Stimulated activated CD4-positive, alpha-beta T cell treated with anti-CD3 and anti-CD28 coated beads, Interleukin-1b, Interleukin-23, amount 100 ng/mL, for 24 hours (primary cell): ENCODE results near the gene SIRT3.
"Not testable (repeated sequence)": the region's sequence is repeated elsewhere in the genome, so short reads cannot be mapped to it uniquely, and the experiment has no call there.

ENCODE experiments used
- DNase-seq, 4 experiments: peaks; one replicate each; pipeline ENCODE4 v3.0.0-alpha.2; 2020; ENCODE audit warnings: low read depth in 4 of 4, low spot score in 1 of 4

The SIRT3 gene

GRCh38 chr11:204587-205109 is 31.5 kb downstream of the SIRT3 start:
- no peak for DNase-seq

GRCh38 chr11:203945-204586 is 32.1 kb downstream of the SIRT3 start:
- DNase-seq = no peak

DNA sequence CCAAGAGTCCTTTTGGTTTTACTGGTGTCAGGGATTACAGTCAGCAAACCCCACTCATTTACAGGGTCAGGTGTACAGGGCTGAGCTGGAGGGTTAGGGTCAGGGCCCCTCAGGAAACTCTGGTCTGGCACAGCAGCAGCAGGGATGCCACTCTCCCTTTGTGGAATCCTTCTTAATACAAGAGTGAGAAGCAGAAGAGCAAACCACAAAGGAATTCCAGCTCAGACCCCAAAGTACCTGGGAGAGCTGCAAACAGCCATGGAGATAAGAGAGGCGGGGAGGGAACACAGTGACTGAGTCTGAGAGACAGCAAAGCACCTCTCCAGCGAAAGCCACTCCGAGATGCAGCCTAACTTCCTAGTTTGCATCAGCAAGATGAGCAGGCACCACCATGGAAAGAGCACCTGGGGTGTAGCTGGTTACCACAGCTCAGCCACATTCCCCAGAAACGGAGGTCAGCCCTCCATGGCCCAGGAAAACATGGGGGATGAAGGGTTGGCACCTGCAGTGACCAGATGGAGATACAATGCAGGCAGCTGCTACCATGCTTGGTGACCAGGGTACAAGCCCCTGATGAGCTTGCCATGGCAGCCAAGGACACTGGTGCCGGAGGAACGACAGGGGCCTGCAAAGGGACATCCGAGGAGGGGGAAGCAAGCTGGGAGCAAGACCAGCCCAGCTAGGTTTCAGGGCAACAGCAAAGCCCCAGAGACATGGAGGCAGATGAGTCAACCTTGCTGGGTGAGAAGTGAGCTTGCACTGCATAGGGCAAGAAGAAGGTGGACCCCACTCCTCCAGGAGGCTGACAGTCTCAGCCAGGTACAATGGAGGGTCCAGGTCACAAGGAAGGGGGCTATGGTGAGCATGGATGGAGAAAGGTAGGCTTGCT is 32.8 kb downstream of the SIRT3 start:
- no peak for DNase-seq

- no peak for DNase-seq
These were observed 33.7 kb downstream of the SIRT3 start for GRCh38 chr11:202490-202889.

- DNase-seq = no peak
These were observed 34.2 kb downstream of the SIRT3 start for GRCh38 chr11:201966-202365.

GRCh38 chr11:200224-201003 is 35.7 kb downstream of the SIRT3 start:
- DNase-seq = no peak

GRCh38 chr11:199782-200181 is 36.4 kb downstream of the SIRT3 start:
- no peak for DNase-seq

DNA sequence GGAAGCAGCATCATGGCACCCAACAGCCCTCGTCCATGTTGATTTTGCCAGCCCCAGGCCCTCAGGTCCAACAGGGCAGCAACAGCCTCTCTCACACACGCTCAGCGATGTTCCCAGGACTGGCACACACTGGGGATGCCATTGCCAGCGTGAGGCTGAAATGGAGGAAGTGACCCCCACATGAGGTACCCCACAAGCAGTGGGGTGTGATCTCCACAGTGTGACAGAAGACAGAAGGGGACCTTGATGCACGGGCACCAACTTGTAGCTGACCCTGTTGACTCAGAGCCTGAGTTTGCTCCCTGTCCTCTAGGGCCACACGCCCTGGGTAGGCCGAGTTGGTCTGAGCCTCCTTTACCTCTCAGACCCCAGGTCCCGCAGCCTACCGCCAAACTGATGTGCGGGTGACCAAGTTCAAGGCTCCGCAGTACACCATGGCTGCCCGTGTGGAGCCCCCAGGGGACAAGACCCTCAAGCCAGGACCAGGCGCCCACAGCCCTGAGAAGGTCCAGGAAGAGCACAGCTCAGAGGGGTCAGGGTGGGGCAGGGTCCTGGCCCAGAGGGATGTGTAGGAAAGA is 37.0 kb downstream of the SIRT3 start:
- DNase-seq = no peak

DNA sequence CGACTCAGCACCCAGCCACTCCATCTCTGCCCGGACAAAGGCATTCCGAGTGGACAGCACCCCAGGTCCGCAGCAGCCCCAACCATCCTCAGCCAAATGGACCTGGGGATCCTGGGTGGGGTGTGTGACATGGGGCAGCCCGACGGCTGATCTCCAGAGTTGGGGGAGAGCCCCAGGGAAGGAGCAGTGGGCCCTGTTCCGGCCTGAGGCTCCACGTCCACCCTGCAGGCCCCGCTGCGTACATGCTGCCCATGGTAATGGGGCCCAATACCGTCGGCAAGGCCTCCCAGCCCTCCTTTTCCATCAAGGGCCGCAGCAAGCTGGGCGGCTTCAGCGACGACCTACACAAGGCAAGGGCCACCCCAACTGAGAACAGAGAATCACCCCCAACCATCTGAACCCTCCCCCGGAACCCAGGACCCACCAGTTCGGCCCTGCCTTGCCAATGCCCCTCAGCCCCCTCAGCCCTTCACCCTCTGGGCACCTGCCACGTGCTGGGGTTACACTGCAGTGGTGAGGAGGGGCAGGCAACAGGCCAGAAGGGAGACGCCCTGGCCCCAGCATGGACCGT is 37.8 kb downstream of the SIRT3 start:
- DNase-seq = no peak

GRCh38 chr11:197741-198235 is 38.4 kb downstream of the SIRT3 start:
- no peak for DNase-seq

- DNase-seq = no peak
These were observed 39.1 kb downstream of the SIRT3 start for GRCh38 chr11:196786-197731.

GRCh38 chr11:193481-193880 is 42.7 kb downstream of the SIRT3 start:
- not testable (repeated sequence) for DNase-seq

- not testable (repeated sequence) for DNase-seq
These were observed 43.4 kb downstream of the SIRT3 start, which contains the start of gene SCGB1C1 for GRCh38 chr11:192674-193128. SCGB1C1 (plus strand) TSS chr11:193078; CDS start chr11:193100, 22 bp downstream.

DNA sequence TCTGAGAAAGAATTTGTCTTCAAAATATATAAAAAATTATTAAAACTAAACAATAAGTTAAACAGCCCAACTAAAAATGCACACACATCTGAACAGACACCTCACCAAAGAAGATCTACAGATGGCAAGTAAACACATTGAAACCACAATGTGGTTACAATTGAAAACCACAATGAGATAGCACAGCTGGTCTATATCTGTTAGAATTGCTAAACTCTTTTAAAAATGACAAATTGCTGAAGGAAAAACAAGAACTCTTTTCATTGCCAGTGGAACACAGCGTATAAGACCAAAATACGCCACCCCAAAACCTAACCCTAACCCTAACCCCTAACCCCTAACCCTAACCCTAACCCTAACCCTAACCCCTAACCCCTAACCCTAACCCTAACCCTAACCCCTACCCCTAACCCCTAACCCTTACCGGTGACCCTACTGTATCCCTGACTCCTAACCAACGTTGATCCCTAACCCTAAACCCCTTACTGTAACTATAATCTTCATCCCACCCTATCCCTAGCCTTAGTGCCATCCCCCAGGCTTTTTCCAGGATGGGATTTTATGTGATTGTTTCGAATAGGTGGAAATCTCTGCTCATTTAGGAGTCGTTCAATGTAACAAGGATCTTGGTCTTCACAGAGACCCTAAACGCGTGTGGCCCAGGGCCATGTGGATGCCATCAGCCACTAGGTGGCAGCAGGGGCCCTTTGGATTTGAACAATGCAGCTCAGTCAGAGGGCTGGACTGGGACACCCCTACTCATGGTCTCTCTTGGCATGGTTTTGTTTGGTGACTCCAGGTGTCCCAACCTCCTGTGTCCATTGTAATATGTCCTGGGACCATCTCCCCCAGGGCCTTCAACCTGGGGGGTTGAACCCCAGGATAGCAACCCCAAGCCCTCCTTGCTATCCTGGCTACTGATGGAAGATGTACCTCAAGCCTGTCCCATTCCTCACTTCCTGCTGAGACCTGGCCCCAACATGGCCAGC is 44.4 kb downstream of the SIRT3 start:
- not testable (repeated sequence) for DNase-seq

- not testable (repeated sequence) for DNase-seq
These were observed 45.6 kb downstream of the SIRT3 start for GRCh38 chr11:190546-190945.

GRCh38 chr11:189843-190311 is 46.3 kb downstream of the SIRT3 start:
- not testable (repeated sequence) for DNase-seq

DNA sequence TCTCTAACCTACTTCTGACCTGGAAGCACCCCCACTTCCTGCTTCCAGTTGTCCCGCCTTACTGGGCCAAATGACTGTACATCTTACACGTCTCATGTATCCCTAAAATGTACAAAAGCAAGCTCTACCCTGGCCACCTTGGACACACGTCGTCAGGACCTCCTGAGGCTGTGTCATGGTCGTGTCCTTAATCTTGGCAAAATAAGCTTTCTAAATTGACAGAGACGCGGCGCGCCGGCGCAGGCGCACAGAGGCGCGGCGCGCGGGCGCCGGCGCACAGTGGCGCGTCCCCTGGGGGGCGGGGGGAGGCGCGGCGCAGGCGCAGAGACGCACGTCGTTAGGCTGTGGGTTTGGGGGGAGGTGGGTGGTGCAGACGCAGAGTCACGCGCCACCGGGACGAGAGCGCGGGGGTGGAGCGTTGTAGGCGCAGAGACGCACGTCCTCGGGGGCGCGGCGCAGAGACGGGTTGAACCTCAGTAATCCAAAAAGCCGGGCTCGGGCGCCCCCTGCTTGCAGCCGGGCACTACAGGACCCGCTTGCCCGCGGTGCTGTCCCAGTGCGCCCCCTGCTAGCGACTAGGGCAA is 46.9 kb downstream of the SIRT3 start:
- not testable (repeated sequence) for DNase-seq
